Neural cell (in vitro differentiated cells): ENCODE data around the gene SGTA.

Experiments
- CTCF ChIP-seq: fragments of 450-650 bp; IDR thresholded peaks from 2 replicates; pipeline ENCODE4 v1.5.1; 2014; ENCODE audit warnings: antibody characterized with exemption, mild to moderate bottlenecking, moderate library complexity; ENCODE audit not compliant: poor library complexity, severe bottlenecking
- EZH2 ChIP-seq: fragments of 200-600, 300-800 bp; shearing (Covaris generic), sonication (generic); IDR thresholded peaks from 2 replicates; pipeline ENCODE4 v1.6.1; 2014; ENCODE audit warnings: antibody characterized with exemption, low read length, borderline replicate concordance, mild to moderate bottlenecking; ENCODE audit not compliant: insufficient read depth, poor library complexity, severe bottlenecking
- MXI1 ChIP-seq: fragments of 450-650 bp; conservative IDR thresholded peaks from 2 replicates; pipeline ENCODE4 v1.6.1; 2014; ENCODE audit warnings: antibody characterized with exemption, mild to moderate bottlenecking; ENCODE audit not compliant: poor library complexity, severe bottlenecking
- RAD21 ChIP-seq: fragments of 450-650 bp; conservative IDR thresholded peaks from 2 replicates; pipeline ENCODE4 v1.6.1; 2014; ENCODE audit warnings: antibody characterized with exemption, mild to moderate bottlenecking, moderate library complexity
- REST ChIP-seq: IDR thresholded peaks from 2 replicates; pipeline ENCODE4 v1.6.1; 2012; ENCODE audit warnings: borderline replicate concordance
- TAF1 ChIP-seq: IDR thresholded peaks from 2 replicates; pipeline ENCODE4 v1.6.1; 2012; ENCODE audit warnings: low read depth

- TF ChIP-seq CTCF: no peak
- TF ChIP-seq EZH2: no peak
- TF ChIP-seq MXI1: no peak
- TF ChIP-seq RAD21: no peak
- no peak for TF ChIP-seq TAF1
- TF ChIP-seq REST: no peak
These were observed 15.1 kb upstream of the SGTA start for GRCh38 chr19:2798158-2798685.
